ENCODE measurements around the gene ZRANB1.

GRCh38 chr10:124953421-124953820, 11.5 kb downstream of the ZRANB1 start:
- no peak for TF ChIP-seq ZNF24 (IDR thresholded peaks at IDR 0.05)
- no peak for TF ChIP-seq ETV6 (conservative IDR thresholded peaks at IDR 0.05 in 1 of 2, IDR thresholded peaks at IDR 0.05 in 1 of 2; ENCODE audit: borderline replicate concordance in 1 of 2, low read depth in 1 of 2)
- TF ChIP-seq EZH2 (IDR thresholded peaks at IDR 0.05; ENCODE audit: borderline replicate concordance, control insufficient read depth, low read depth, low read length), result no peak
- TF ChIP-seq RAD21 (IDR thresholded peaks at IDR 0.05; ENCODE audit: insufficient read depth, low read depth, low read length), result no peak
- no peak for TF ChIP-seq RB1 (IDR thresholded peaks at IDR 0.05; ENCODE audit: borderline replicate concordance)
- TF ChIP-seq CTCF (IDR thresholded peaks at IDR 0.05 in 2 of 3, conservative IDR thresholded peaks at IDR 0.05 in 1 of 3; ENCODE audit: control insufficient read depth in 2 of 3, extremely low read depth in 1 of 3, insufficient read depth in 1 of 3, low read depth in 3 of 3, low read length in 3 of 3), result no peak
- no peak for TF ChIP-seq POLR2A (IDR thresholded peaks at IDR 0.05; ENCODE audit: low read depth, low read length)
